Left lung (tissue), 10 donors: ENCODE measurements around the gene BCAS3. TPM values are rescaled to one million over a fixed set of nuclear protein-coding genes. Genes with fewer than 3 reads are reported as not detected.

Experiments
- ATAC-seq: fragments of 200-7000 bp; cut with Tn5 transposase; one replicate; pipeline ENCODE4 v1.9.1; 2020; ENCODE audit warnings: moderate library complexity
- DNase-seq, 4 donors: peaks; one replicate each; pipeline ENCODE4 v3.0.0-alpha.2; 2013 to 2020
- H3K27ac ChIP-seq, 2 donors: fragments of 200-600 bp; sonication (generic) in 1 of 2; one replicate each; pipeline versions ENCODE4 v1.5.0 to v1.8.0; 2020 to 2021
- H3K27me3 ChIP-seq, 2 donors: fragments of 200-600 bp; sonication (generic) in 1 of 2; one replicate each; pipeline versions ENCODE4 v1.5.0 to v1.8.0; 2020 to 2021
- H3K36me3 ChIP-seq, 2 donors: fragments of 200-600 bp; sonication (generic) in 1 of 2; one replicate each; pipeline versions ENCODE4 v1.5.0 to v1.8.0; 2020 to 2021
- H3K4me1 ChIP-seq, 2 donors: fragments of 200-600 bp; one replicate each; pipeline ENCODE4 v1.8.0; 2021
- H3K4me3 ChIP-seq, 2 donors: fragments of 200-600 bp; sonication (generic) in 1 of 2; one replicate each; pipeline versions ENCODE4 v1.5.0 to v1.8.0; 2020 to 2021; ENCODE audit warnings: mild to moderate bottlenecking in 1 of 2
- H3K9me3 ChIP-seq, 2 donors: fragments of 200-600 bp; sonication (generic) in 1 of 2; one replicate each; pipeline versions ENCODE4 v1.5.0 to v1.8.0; 2020 to 2021
- intact Hi-C, 2 donors: fragments of 100-400 bp; cut with DNase I; formaldehyde crosslinking; loops; one replicate each; pipeline versions ENCODE4 v1.11.2 to v1.14.2; 2022
- polyA plus RNA-seq, 6 donors: library from polyadenylated mRNA; unstranded; fragments of 120-200 nt; gene quantifications; one replicate each; pipeline ENCODE4 v1.2.1, GENCODE V29; 2013; ENCODE audit not compliant: insufficient read length in 6 of 6
- total RNA-seq, 2 donors: library from RNA; stranded (reverse); fragmentation: NEBNext Ultra II Directional; extraction: Animal tissue kit (Norgen Biotek cat#: 25700); gene quantifications; one replicate each; pipeline ENCODE4 v1.2.1, GENCODE V29; 2021
- TF ChIP-seq, protein P1 (sequence below), 2 donors: fragments of 200-600 bp; sonication (generic) in 1 of 2; IDR thresholded peaks; one replicate each; pipeline versions ENCODE4 v1.5.0 to v1.8.0; 2021; ENCODE audit warnings: antibody characterized with exemption in 2 of 2
- donor health status: DM: no; HTN: yes; CAD: no.
- donor health status: DM: no; HTN: no; CAD: no.

The BCAS3 gene
- total and polyA plus RNA-seq, 8 donors, result 21.2 to 29.6 (median 28.0) TPM

DNA sequence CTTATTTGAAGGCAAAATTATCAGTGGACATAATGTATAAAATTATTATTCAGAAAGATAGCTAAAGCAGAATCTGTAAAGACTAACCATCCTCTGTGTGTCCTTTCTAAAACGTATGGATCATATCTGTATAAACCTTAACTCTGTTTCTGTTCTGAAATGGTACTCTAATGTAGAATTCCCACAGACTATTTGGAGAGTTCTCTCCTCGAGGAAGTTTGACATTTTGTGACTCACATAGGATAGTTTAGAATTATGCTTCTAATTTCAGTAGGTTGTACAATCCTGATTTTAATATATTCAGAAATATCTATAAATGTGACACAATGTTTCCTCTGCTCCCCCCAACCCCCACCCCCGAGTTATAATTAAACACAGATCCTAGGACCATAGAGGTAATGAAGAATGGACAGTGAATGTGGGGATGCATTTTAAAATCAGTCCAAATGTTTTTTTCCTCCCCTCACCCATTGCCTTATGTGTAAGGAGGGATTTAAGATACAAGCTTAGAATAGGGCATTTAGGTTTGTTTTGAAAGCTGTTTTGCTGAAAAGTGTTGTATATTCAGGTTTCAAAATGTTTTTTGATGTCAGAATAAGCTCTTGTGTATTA is 66.8 kb downstream of the BCAS3 start:
- no peaks in the 10 kb centered on the region for H3K27me3 ChIP-seq
- intact Hi-C loops, result no loop called here
- H3K9me3 ChIP-seq, result no peaks in the 10 kb centered on the region
- no peak for ATAC-seq
- DNase-seq, result no peak
- H3K4me1 ChIP-seq, result peaks cover 8 to 9% of the 10 kb centered on the region in 2 donors
- no peak overlapping the region for H3K4me3 ChIP-seq
- TF ChIP-seq, protein P1, sequence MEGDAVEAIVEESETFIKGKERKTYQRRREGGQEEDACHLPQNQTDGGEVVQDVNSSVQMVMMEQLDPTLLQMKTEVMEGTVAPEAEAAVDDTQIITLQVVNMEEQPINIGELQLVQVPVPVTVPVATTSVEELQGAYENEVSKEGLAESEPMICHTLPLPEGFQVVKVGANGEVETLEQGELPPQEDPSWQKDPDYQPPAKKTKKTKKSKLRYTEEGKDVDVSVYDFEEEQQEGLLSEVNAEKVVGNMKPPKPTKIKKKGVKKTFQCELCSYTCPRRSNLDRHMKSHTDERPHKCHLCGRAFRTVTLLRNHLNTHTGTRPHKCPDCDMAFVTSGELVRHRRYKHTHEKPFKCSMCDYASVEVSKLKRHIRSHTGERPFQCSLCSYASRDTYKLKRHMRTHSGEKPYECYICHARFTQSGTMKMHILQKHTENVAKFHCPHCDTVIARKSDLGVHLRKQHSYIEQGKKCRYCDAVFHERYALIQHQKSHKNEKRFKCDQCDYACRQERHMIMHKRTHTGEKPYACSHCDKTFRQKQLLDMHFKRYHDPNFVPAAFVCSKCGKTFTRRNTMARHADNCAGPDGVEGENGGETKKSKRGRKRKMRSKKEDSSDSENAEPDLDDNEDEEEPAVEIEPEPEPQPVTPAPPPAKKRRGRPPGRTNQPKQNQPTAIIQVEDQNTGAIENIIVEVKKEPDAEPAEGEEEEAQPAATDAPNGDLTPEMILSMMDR (IDR thresholded peaks at IDR 0.05), result no peak
- peak overlapping the region; percentile 60 to 65 for H3K27ac ChIP-seq
- no peaks in the 10 kb centered on the region for H3K36me3 ChIP-seq

DNA sequence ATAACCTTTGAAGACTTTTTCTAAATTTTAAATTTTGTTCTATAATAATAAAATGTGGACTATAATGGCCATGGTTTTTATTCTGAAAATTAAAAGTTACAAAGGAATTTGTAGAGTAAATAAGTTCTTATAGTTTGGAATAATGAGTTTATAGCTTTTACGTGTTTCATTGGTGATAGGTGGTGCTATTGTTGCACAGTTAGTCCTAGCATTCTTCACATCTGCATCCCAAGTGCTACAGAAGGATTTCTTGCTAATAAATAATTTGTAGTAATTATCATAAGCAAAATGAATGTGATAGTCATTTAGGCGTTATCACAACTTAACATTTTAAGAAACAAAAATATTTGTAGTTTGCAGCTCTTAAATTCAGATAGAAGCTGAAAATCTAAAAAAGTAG is 67.9 kb downstream of the BCAS3 start:
- Histone ChIP-seq H3K27ac (no peak overlapping the region), H3K9me3 (peaks cover 0 to 6% of the 10 kb centered on the region in 2 donors), H3K27me3 (no peaks in the 10 kb centered on the region), H3K4me3 (no peak overlapping the region), H3K4me1 (peaks cover 8 to 9% of the 10 kb centered on the region in 2 donors), H3K36me3 (no peaks in the 10 kb centered on the region)
- intact Hi-C loops, result no loop called here
- peak in 1 of 4 donors; percentile 42 for DNase-seq
- TF ChIP-seq, protein P1 (IDR thresholded peaks at IDR 0.05), result no peak
- no peak for ATAC-seq

DNA sequence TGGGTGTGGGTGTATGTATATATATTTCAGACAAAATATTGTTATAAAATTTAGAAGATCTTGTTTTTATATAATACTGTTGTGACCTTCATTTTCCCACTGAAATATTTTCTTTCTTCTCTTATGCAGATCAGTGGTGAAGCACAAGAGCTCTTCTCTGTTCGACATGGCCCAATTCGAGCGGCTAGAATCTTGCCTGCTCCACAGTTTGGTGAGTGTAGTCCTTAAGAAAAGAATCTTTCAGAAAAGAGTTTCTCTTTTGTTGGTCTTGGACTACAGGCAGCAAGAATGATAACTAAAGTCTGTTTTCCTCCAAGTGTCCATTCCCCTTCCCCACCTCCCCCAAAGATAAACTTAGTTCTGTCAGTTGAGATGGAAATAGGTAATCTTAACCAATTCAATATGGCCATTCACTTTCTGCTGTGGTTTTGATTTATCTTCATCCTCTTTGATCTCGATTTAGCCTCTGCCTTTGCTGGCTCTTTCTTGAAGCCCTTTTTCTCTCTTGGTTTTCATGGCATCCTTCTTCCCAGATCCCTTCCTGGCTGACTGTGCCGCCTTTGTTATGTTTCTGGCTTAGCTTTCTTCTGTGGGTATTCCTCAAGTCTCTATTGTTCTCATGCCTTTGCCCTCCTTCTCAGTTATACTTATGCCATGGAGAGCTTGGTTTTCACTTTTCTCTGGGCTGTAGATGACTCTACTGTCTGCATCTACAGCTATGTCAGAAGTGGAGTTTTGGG is 69.6 kb downstream of the BCAS3 start:
- Histone ChIP-seq H3K36me3 (no peaks in the 10 kb centered on the region), H3K27ac (no peak overlapping the region), H3K9me3 (peaks cover 0 to 8% of the 10 kb centered on the region in 2 donors), H3K27me3 (no peaks in the 10 kb centered on the region), H3K4me3 (no peak overlapping the region), H3K4me1 (peaks cover 8 to 9% of the 10 kb centered on the region in 2 donors)
- TF ChIP-seq, protein P1 (IDR thresholded peaks at IDR 0.05), result no peak
- DNase-seq, result no peak
- intact Hi-C loops, result no loop called here
- ATAC-seq, result no peak

DNA sequence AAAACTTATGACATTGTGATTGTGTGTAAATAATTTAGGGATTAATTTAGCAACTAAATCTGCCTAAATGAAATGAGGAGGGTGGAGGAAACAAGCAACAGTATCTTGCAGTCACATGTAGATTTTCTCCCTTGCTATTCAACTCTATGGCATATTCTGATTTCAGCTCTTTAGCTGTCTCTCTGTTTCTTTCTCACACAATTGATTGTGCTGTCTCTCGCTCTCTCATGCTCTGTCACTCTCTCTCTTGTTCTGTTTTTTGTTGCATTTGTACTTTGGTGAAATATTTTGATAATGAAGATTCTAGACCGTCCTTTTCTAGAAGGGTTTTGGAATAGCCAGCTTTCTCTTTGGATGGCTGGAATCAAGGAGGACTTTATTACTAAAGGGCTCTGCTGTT is 70.6 kb downstream of the BCAS3 start:
- TF ChIP-seq, protein P1 (IDR thresholded peaks at IDR 0.05), result no peak
- no peak for DNase-seq
- Histone ChIP-seq H3K9me3 (peaks cover 0 to 8% of the 10 kb centered on the region in 2 donors), H3K27me3 (no peaks in the 10 kb centered on the region), H3K36me3 (no peaks in the 10 kb centered on the region), H3K4me1 (peaks cover 8 to 9% of the 10 kb centered on the region in 2 donors), H3K4me3 (no peak overlapping the region), H3K27ac (no peak overlapping the region)
- intact Hi-C loops, result no loop called here
- no peak for ATAC-seq

DNA sequence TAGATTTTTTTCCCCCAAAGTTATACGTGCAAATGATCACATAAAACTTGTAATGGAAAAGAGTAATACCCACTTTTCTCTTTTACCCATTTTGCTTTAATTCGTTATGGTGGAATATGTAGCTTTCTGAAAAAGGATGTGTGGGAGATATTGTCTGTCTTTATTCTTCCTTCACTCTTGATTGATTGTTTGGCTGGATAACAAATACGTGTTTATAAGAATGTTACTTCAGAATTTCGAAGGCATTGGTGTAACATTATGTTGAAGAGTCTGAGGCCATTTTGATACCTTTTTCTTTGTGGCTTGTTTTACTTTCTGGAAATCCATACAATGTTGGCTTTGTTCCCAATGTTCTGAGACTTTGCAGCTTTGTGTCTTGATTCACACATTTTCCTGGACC is 71.4 kb downstream of the BCAS3 start:
- H3K36me3 ChIP-seq, result no peaks in the 10 kb centered on the region
- DNase-seq, result no peak
- no peak overlapping the region for H3K4me3 ChIP-seq
- H3K27me3 ChIP-seq, result no peaks in the 10 kb centered on the region
- H3K27ac ChIP-seq, result no peak overlapping the region
- H3K4me1 ChIP-seq, result peaks cover under 1 to 7% of the 10 kb centered on the region in 2 donors
- peaks cover 0 to 8% of the 10 kb centered on the region in 2 donors for H3K9me3 ChIP-seq
- intact Hi-C loops, result no loop called here
- TF ChIP-seq, protein P1 (IDR thresholded peaks at IDR 0.05), result no peak
- ATAC-seq, result no peak
